ENCODE data around the gene TKFC. TPM values are rescaled to one million over a fixed set of nuclear protein-coding genes. Genes with fewer than 3 reads are reported as not detected.

Gene TKFC
- total RNA-seq, 2 donors from 2014 or later = 50.0 to 81.3 TPM

DNA sequence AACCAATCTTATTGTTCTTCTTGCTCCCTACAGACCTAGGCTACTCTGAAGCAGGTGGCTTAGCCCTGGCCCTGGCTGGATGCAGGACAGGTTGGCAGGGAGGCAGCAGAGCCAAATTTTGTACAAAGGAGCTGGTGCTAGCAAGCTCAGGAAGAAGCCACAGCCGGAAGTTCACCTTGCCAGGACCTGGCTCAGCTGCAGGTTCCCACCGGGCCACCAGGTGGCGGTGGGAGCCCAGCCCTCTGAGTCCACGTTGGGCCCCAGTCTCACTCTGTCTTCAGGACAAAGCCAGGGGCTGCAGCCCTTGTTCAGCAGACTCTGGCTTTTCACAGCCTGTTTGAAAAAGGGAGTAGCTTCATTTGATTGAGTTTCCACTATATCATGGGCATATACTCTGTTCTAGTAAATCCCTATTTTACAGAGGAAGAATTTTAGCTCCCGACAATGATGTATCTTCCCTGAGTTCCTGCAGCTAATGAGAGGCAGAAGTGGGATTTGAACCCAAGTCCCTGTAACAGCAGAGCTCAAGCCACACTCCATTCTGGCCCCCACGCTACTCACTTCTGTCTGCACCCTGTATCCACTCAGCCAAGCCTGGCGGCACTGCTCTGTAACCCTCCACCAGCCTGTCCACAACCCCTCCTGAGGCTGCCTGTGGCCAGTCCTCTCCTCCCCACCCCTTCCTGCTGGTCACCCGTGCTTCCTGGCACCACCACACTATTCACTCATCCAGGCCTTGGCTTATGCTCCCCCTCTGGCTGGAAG, 3.3 kb downstream of the TKFC start:
- Histone ChIP-seq H3K27me3 (no peaks in the 10 kb centered on the region), H3K4me1 (peaks cover 7% of the 10 kb centered on the region), H3K9ac (ENCODE audit: low read depth in 2 of 2, low read length in 2 of 2) (peak overlapping the region; percentile 48), H3K36me3 (no peaks in the 10 kb centered on the region), H3K9me3 (no peaks in the 10 kb centered on the region), H3K27ac (peak overlapping the region; percentile 73), H3K4me3 (no peak overlapping the region)
- TF ChIP-seq CTCF (IDR thresholded peaks at IDR 0.05) = peak; percentile 100
- intact Hi-C loops (cut with DNase I) = loop anchor here (1.0 kb wide), 1 partner anchor 49 kb away; no protein-coding TSS in a partner anchor
- DNase-seq = peak; percentile 84

- H3K36me3 ChIP-seq = no peaks in the 10 kb centered on the region
- H3K27ac ChIP-seq = no peak overlapping the region
- H3K27me3 ChIP-seq = no peaks in the 10 kb centered on the region
- H3K9ac ChIP-seq (ENCODE audit: low read depth in 2 of 2, low read length in 2 of 2) = no peak overlapping the region
- H3K4me1 ChIP-seq = no peaks in the 10 kb centered on the region
- H3K9me3 ChIP-seq = no peaks in the 10 kb centered on the region
- TF ChIP-seq CTCF (IDR thresholded peaks at IDR 0.05) = no peak
- intact Hi-C loops (cut with DNase I) = no loop called here
- DNase-seq = no peak
- H3K4me3 ChIP-seq = no peak overlapping the region
These were observed 4.9 kb downstream of the TKFC start for GRCh38 chr11:61337706-61338470.

GRCh38 chr11:61338783-61339489, 5.9 kb downstream of the TKFC start:
- intact Hi-C loops (cut with DNase I) = no loop called here
- DNase-seq = no peak

DNA sequence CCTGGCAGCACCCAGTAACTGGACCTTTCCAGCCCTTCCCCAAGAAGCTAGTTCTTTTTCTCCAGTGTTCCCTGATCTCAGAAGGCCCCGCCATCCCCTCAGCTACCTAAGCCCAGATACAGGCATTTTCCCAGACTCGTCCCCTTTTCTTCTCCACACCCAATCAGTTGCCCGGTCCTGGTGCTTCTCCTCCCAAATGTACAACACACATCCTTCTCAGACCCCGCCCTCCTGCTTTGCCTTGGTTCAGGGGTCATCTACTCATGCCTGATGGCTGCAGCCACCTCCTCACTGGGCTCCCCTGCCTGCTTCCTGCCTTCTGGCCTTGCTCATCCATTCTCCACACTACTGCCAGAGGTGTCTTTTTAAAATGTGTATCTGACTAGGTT, 6.5 kb downstream of the TKFC start:
- Histone ChIP-seq H3K36me3 (no peaks in the 10 kb centered on the region), H3K4me3 (no peak overlapping the region), H3K9ac (ENCODE audit: low read depth in 2 of 2, low read length in 2 of 2) (no peak overlapping the region), H3K4me1 (no peaks in the 10 kb centered on the region), H3K9me3 (no peaks in the 10 kb centered on the region), H3K27ac (no peak overlapping the region), H3K27me3 (no peaks in the 10 kb centered on the region)
- TF ChIP-seq CTCF (IDR thresholded peaks at IDR 0.05) = no peak
- no peak for DNase-seq
- intact Hi-C loops (cut with DNase I) = no loop called here

More at GRCh38 chr11:61338783-61339489, 5.9 kb downstream of the TKFC start:
- H3K36me3 ChIP-seq = no peaks in the 10 kb centered on the region
- H3K27ac ChIP-seq = no peak overlapping the region
- H3K4me3 ChIP-seq = no peak overlapping the region
- no peaks in the 10 kb centered on the region for H3K4me1 ChIP-seq
- H3K9me3 ChIP-seq = no peaks in the 10 kb centered on the region
- no peaks in the 10 kb centered on the region for H3K27me3 ChIP-seq
- H3K9ac ChIP-seq (ENCODE audit: low read depth in 2 of 2, low read length in 2 of 2) = no peak overlapping the region
- TF ChIP-seq CTCF (IDR thresholded peaks at IDR 0.05) = no peak

- H3K36me3 ChIP-seq = no peaks in the 10 kb centered on the region
- TF ChIP-seq CTCF (IDR thresholded peaks at IDR 0.05) = no peak
- DNase-seq = no peak
- no peak overlapping the region for H3K9ac ChIP-seq (ENCODE audit: low read depth in 2 of 2, low read length in 2 of 2)
- H3K9me3 ChIP-seq = no peaks in the 10 kb centered on the region
- no peak overlapping the region for H3K4me3 ChIP-seq
- no peaks in the 10 kb centered on the region for H3K27me3 ChIP-seq
- no peaks in the 10 kb centered on the region for H3K4me1 ChIP-seq
- H3K27ac ChIP-seq = no peak overlapping the region
- intact Hi-C loops (cut with DNase I) = no loop called here
These were observed 8.0 kb downstream of the TKFC start for GRCh38 chr11:61340979-61341378.
